Astrocyte of the hippocampus (primary cell): ENCODE measurements around the gene PPIF.

ENCODE experiments used
- DNase-seq: peaks from one replicate; pipeline ENCODE4 v3.0.0; 2011; ENCODE audit warnings: low read depth, low spot score

PPIF gene

GRCh38 chr10:79349072-79349491 lies 1.8 kb downstream of the PPIF start:
- no peak for DNase-seq

GRCh38 chr10:79349766-79350406 lies 2.6 kb downstream of the PPIF start:
- DNase-seq: no peak

GRCh38 chr10:79350407-79351154 lies 3.3 kb downstream of the PPIF start:
- DNase-seq: no peak

GRCh38 chr10:79351332-79351731 lies 4.1 kb downstream of the PPIF start:
- DNase-seq: no peak

GRCh38 chr10:79352035-79352877 lies 5.0 kb downstream of the PPIF start:
- no peak for DNase-seq

GRCh38 chr10:79353000-79353406 lies 5.7 kb downstream of the PPIF start:
- no peak for DNase-seq

GRCh38 chr10:79353726-79354125 lies 6.5 kb downstream of the PPIF start:
- DNase-seq: no peak

GRCh38 chr10:79354141-79354540 lies 6.9 kb downstream of the PPIF start:
- no peak for DNase-seq

GRCh38 chr10:79354615-79355014 lies 7.3 kb downstream of the PPIF start:
- DNase-seq: no peak

GRCh38 chr10:79355420-79356017 lies 8.2 kb downstream of the PPIF start:
- no peak for DNase-seq

GRCh38 chr10:79356104-79356503 lies 8.8 kb downstream of the PPIF start:
- no peak for DNase-seq

- no peak for DNase-seq
Observed at GRCh38 chr10:79357180-79357579, 9.9 kb downstream of the PPIF start.

- no peak for DNase-seq
Observed at GRCh38 chr10:79358811-79359210, 11.5 kb downstream of the PPIF start.

- DNase-seq: no peak
Observed at GRCh38 chr10:79359816-79360498, 12.7 kb downstream of the PPIF start.

- no peak for DNase-seq
Observed at GRCh38 chr10:79360499-79361342, 13.5 kb downstream of the PPIF start.

- DNase-seq: no peak
Observed at GRCh38 chr10:79361726-79362397, 14.6 kb downstream of the PPIF start.

GRCh38 chr10:79367426-79368189 lies 20.3 kb downstream of the PPIF start:
- peak; percentile 35 for DNase-seq

- no peak for DNase-seq
Observed at GRCh38 chr10:79372871-79373270, 25.6 kb downstream of the PPIF start.
